HG02870 (cell line): ENCODE results near the gene ANKRD33.

Source experiments
- ATAC-seq: cut with Tn5 transposase; IDR thresholded peaks from one replicate; pipeline ENCODE4 v1.9.1; 2021; ENCODE audit warnings: mild to moderate bottlenecking, moderate library complexity; ENCODE audit not compliant: unreplicated experiment

ANKRD33 gene

GRCh38 chr12:51887476-51888315 lies at the start of gene ANKRD33:
TSS of gene ANKRD33 (plus strand) at chr12:51888103. CDS start at chr12:51888187, 84 bp downstream.
- no peak for ATAC-seq

GRCh38 chr12:51838762-51839161 lies 49.1 kb upstream of the ANKRD33 start:
- ATAC-seq = no peak

- ATAC-seq = no peak
Observed at GRCh38 chr12:51839310-51839947, 48.5 kb upstream of the ANKRD33 start.

GRCh38 chr12:51840966-51841365 lies 46.9 kb upstream of the ANKRD33 start:
- no peak for ATAC-seq

GRCh38 chr12:51841727-51842126 lies 46.2 kb upstream of the ANKRD33 start:
- no peak for ATAC-seq

- ATAC-seq = no peak
Observed at GRCh38 chr12:51844854-51845253, 43.0 kb upstream of the ANKRD33 start.

GRCh38 chr12:51845482-51845881 lies 42.4 kb upstream of the ANKRD33 start:
- ATAC-seq = no peak

- ATAC-seq = no peak
Observed at GRCh38 chr12:51846271-51846691, 41.6 kb upstream of the ANKRD33 start.

- no peak for ATAC-seq
Observed at GRCh38 chr12:51846911-51847642, 40.8 kb upstream of the ANKRD33 start.

- no peak for ATAC-seq
Observed at GRCh38 chr12:51847643-51848325, 40.1 kb upstream of the ANKRD33 start.

GRCh38 chr12:51848326-51848727 lies 39.6 kb upstream of the ANKRD33 start, which contains the start of gene FIGNL2:
TSS of gene FIGNL2 (minus strand) at chr12:51848718. CDS start at chr12:51822413, 26,305 bp downstream.
- ATAC-seq = no peak

GRCh38 chr12:51848841-51849735 lies 38.8 kb upstream of the ANKRD33 start:
- ATAC-seq = no peak

GRCh38 chr12:51850081-51850964 lies 37.6 kb upstream of the ANKRD33 start:
- no peak for ATAC-seq

- no peak for ATAC-seq
Observed at GRCh38 chr12:51850965-51851299, 37.0 kb upstream of the ANKRD33 start.

- ATAC-seq = no peak
Observed at GRCh38 chr12:51851413-51852124, 36.3 kb upstream of the ANKRD33 start.

- no peak for ATAC-seq
Observed at GRCh38 chr12:51852404-51853137, 35.3 kb upstream of the ANKRD33 start.

GRCh38 chr12:51855586-51856428 lies 32.1 kb upstream of the ANKRD33 start:
- no peak for ATAC-seq
